HG02981 (cell line): ENCODE results near the gene CCT5.
A peak's percentile ranks its signal among the peaks of the same experiment; 100 is the strongest.
"Not testable (repeated sequence)": the region's sequence is repeated elsewhere in the genome, so short reads cannot be mapped to it uniquely, and the experiment has no call there.

Source experiments
- ATAC-seq: cut with Tn5 transposase; IDR thresholded peaks from one replicate; pipeline ENCODE4 v1.9.1; 2021; ENCODE audit warnings: mild to moderate bottlenecking, moderate library complexity; ENCODE audit not compliant: unreplicated experiment

CCT5 gene

DNA sequence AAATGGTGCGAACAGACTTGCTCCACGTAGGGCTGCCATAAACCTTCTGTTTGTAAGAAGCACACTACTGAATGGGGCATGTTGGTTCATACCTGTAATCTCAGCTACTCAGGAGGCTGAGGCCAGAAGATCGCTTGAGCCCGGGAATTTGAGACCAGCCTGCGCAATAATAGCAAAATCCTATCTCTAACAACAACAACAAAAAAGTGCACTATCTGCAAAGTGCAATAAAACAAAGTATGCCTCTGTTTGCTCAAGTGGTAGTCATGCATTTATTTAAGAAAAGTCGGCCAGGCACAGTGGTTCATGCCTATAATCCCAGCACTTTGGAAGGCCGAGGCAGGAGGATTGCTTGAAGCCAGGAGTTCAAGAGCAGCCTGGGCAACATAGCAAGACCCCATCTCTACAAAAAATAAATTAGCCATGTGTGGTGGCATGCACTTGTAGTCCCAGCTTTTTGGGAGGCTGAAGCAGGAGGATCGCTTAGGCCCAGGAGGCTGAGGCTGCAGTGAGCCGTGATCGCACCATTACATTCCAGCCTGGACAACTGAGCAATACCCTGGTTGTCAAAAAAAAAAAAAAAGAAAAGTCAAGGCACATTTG, 5.6 kb upstream of the CCT5 start:
- ATAC-seq = no peak

DNA sequence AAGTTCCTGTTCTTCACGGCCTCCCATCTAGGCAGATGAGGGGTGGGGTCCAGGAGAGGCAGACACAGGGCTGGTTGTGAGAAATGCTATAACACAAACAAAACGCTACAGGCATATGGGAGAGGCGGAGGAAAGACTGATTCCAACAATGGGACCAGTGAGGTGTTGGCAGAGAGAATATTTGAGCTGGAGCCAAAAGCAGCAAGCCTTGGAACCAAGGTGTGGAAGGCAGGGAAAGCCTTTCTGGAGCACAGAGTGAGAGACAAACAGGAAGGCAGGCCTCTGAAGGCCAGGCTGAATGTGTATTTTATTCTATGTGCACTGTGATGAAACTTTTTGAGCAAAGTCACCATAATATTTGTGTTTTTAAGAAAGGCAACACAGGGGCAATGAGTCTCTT, 3.3 kb upstream of the CCT5 start:
- no peak for ATAC-seq

DNA sequence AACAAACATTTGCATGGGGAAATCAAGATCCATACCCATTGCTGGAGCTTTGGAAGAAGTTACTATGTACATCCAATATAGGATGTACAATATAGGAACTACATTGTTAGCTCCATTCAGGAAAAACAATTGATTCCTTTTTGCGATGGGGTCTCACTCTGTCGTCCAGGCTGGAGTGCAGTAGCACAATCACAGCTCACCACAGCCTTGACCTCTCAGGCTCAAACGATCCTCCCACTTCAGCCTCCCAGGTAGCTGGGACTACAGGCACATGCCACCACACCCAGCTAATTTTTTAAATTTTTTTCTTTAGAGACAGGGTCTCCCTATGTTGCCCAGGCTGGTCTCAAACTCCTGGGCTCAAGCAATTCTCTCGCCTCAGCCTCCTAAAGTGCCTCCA, 2.9 kb upstream of the CCT5 start:
- ATAC-seq = not testable (repeated sequence)

DNA sequence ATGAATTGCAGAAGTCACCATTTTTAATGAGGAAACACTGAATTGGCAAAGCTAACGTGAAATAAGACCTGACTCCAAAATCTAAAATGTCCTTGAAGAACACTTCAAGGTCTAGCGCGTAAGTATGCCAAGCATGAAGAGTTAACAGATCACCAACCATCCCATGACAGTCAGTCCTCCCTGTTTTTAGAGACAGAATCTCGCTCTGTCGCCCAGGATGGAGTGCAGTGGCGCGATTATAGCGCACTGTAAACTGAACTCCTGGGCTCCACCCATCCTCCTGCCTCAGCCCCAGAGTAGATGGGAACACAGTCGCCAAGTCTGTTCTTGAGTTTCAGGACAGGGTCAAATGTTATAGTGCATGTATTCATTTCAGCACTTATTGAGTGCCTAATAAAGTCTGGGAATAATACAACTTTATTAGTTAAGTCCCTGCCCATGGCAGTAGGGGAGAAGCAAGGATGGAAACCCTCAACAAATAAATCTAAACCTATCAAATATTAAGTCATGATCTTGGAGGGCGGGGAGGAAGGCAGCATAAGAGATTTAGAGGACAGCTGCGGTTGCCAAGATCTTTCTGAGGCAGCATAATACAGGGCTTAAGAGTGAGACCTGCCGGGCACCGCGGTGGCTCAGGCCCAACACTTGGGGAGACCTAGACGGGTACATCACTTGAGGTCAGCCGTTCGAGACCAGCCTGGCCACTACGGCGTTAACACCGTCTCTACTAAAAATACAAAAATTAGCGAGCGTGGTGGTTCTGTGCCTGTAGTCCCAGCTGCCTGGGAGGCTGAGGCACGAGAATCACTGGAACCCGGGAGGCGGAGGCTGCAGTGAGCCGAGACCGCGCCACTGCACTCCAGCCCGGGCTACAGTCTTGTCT, 1.5 kb upstream of the CCT5 start:
- ATAC-seq = peak; percentile 1

GRCh38 chr5:10250806-10251276, 761 bp downstream of the CCT5 start:
- ATAC-seq = peak; percentile 22

DNA sequence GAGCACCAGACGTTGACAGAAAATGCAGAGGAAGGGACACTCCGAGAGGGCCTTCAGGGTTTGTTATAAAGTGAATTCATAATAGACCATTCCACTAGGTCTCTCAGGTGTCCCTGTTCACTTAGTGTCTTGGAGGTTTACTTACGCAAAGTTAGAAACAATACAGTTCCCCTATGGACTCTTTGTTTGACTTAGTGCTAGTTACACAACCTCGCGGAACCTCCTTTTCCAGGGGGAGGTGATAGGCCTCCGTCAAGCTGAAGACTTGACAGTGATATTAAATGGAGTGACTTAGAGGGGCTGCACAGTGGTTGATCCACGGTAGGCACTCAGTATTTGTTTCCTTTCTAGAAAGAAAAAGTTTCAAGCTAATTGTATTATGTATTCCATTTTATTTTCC, 1.3 kb downstream of the CCT5 start:
- no peak for ATAC-seq

DNA sequence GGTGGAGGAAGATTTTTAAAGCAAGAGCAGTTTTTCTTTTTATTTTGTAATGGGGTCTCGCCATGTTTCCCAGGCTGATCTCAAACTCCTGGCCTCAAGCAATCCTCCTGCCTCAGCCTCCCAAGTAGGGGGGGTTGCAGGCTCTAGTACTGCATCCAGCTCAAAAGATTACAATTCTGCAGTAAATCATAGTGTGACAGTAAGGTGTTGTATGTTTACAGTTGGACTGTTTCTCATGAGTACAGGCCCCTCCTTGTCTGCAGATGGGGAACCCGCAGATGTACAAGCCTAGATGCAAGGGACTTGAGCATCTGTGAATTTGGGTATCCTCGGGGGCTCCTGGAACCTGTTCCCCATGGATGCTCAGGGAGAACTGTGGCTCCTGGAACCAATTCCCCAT, 3.3 kb downstream of the CCT5 start:
- ATAC-seq = no peak

GRCh38 chr5:10254686-10255085, 4.6 kb downstream of the CCT5 start:
- no peak for ATAC-seq

DNA sequence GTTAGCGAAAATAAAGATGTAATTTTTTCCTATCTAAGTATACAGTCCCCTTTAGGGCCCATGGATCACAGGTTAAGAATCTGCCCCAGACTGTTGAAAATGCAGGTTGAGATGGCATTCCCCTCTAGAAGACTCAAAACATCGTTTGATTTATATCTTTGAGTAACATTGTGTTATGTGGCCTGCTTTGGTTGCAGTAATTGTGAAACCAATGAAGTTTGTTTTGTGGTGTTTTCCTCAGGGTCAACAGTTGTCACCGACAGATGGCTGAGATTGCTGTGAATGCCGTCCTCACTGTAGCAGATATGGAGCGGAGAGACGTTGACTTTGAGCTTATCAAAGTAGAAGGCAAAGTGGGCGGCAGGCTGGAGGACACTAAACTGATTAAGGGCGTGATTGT, 7.8 kb downstream of the CCT5 start:
- no peak for ATAC-seq

GRCh38 chr5:10259899-10260298, 9.8 kb downstream of the CCT5 start:
- no peak for ATAC-seq

DNA sequence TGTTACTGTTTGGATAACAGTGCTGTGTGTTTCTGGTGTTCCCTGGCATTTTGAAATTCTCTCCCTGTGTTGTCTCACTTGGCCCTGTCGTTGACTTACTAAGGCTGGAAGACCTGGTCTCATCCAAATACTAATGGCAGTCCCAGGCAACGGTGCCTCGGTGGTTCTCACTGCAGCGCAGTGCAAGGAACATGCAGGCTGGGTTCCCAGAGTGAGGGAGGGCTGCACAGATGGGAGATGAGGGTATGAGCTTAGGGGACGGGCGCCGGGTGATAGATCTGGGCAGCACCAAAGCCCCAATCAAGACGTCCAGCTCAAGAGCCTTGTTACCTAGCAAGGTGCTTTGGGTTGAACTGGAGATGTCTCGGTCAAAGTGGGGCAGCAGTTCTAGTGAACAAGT, 11.0 kb downstream of the CCT5 start:
- ATAC-seq = no peak

DNA sequence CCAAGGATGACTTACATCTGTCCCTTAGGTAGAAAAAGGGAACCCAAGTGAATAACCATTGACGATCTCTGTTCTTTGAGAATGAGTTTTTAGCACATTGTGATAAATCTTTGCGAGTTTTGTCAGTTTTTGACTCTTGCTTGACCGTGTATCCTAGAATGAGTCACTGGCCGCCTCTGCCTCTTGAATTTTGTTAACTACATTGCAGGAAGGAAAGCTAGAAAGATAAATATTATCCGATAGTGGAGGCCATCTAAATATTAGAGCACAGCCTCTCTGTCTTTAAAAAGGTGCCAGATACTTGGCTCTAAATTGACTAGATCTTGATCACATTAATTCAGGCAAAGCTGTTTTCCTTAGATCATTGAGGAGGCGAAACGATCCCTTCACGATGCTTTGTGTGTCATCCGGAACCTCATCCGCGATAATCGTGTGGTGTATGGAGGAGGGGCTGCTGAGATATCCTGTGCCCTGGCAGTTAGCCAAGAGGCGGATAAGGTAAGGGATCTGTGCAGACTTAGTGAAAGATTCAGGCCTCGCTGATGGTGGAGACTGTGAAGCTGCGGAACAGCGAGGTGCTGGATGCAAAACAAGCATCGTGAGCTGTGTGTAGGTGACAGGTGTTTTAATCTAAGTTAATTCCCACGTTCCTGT, 12.2 kb downstream of the CCT5 start:
- no peak for ATAC-seq

GRCh38 chr5:10262995-10263394, 12.9 kb downstream of the CCT5 start:
- ATAC-seq = no peak

GRCh38 chr5:10264604-10265003, 14.5 kb downstream of the CCT5 start:
- ATAC-seq = no peak

GRCh38 chr5:10265245-10266109, 15.4 kb downstream of the CCT5 start:
- no peak for ATAC-seq

- ATAC-seq = no peak
Observed at GRCh38 chr5:10266137-10266536, 16.1 kb downstream of the CCT5 start.

DNA sequence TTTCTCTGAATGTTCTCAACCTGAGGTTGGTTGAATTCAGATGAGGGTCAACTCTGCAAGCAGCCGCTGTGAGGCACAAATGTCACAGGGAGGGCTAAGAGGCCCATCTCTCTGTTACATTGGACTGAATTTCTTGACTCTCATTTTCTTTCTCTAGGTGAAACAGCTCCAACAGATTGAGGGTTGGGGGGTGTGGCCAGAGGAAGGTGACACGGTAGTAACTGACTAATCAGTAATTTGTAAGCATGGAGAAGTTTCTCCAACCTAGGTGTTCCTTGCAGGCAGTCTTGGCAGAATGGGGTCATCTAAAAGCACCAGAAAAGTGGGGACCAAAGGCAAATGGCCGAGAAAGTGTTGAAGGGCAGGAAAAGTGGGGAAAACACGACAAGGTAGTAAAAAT, 16.8 kb downstream of the CCT5 start:
- ATAC-seq = no peak

DNA sequence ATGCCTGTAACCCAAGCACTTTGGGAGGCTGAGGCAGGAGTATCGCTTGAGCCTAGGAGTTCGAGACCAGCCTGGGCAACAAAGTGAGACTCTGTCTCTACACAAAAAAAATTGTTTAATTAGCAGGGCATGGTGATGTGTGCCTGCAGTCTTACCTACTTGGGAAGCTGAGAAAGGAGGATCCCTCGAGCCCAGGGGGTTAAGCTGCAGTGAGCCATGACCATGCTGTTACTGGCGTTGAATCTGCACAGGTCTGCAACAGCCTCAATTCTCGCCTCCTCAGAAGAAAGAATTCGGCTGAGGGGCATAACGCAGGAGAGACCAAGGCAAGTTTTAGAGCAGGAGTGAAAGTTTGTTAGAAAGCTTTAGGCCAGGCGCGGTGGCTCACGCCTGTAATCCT, 18.0 kb downstream of the CCT5 start:
- ATAC-seq = no peak

DNA sequence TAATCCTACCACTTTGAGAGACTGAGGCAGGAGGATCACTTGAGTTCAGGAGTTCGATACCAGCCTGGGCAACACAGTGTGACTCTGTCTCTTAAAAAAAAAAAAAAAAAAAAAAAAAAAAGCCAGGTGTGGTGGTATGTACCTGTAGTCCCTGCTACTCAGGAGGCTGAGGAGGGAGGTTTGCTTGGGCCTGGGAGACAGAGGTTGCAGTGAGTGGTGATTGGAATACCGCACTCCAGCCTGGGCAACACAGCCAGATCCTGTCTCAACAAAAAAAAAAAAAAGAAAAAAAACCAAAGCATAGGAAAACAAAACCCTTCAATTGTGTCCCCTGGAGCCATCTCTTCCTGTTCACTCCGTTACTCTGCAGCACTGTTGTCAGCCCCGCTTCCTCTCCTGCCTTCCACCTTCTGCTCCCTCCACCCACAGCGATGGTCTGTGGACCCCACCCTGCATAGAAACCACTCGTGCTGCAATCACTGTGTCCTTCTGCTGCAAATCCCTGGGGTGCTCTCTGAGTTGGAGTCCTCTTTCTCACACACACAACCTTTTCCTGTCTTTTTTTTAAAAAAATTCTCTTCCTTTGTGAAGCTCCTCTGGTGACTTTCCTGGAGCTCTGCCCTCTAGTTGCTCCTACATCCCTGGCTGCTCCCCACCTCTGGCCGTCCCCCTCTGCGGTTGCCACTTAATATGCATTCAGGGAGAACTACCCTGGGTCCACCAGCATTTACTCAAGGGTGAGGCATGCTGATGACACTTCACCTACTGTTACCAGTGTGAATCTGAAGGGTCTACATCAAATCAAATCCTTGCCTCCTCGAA, 22.2 kb downstream of the CCT5 start:
- no peak for ATAC-seq

DNA sequence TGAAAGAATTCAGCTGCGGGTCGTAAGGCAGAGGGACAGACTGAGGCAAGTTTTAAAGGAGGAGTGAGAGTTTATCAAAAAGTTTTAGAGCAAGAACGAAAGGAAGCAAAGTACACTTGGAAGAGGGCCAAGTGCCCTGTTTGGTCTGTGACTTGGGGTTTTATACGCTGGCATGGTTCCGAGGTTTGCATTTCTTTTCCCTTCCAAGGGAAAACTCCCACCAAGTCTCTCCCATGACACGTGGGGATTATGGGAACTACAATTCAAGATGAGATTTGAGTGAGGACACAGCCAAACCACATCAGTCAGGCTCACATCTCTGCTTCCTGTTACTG, 22.8 kb downstream of the CCT5 start:
- not testable (repeated sequence) for ATAC-seq
